Globus pallidus (tissue), 1 donor: Measurements from ENCODE around the gene ZNF518B.

ENCODE experiments used
- DNase-seq: peaks from one replicate; pipeline ENCODE4 v3.0.0-alpha.2; 2015; ENCODE audit warnings: low spot score

ZNF518B gene

GRCh38 chr4:10457255-10457801 lies at the start of gene ZNF518B:
Gene ZNF518B (minus strand): TSS chr4:10457426. CDS start chr4:10446328, 11,098 bp downstream.
- DNase-seq, result peak; percentile 22

GRCh38 chr4:10506077-10506476 lies 48.9 kb upstream of the ZNF518B start:
- no peak for DNase-seq

GRCh38 chr4:10504570-10505179 lies 47.4 kb upstream of the ZNF518B start:
- no peak for DNase-seq

DNA sequence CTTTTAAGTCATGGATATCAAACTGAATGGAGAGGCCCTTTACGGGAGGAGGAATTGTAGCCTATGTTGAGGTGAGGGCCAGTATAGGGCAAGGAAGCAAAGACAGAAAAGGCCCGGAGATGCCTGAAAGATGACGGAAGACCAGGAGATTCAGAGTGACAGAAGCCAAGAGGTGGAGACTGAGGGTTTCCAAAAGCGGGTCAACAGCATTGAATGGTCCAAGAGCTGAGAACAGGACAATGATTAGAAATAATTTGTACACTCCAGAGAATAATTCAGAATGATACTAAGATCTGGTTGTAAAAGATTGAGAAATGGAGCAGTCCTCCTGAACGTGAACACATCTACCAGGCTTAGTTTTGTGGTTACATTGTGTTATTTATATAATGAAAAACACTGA lies 45.5 kb upstream of the ZNF518B start:
- DNase-seq, result no peak

- no peak for DNase-seq
Measured at GRCh38 chr4:10500776-10501175, 43.5 kb upstream of the ZNF518B start.

DNA sequence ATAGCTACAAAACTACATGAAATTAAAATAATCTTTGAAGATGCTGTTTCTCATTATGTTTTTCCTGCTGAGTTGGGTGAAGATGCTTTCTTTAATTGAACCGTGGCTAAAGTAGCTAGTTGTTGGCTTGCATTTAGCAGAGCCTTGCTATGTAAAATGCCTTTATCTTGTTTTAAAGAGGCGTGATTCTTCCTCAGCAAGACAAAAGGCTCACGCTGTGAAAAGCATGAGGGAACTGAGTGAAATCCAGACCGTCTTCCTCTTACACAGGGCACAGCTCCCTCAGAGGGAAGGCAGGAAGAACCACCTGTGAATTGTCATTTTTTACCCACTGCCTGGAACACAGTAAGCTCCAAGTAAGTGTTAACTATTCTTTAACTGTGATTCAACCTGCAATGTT lies 39.0 kb upstream of the ZNF518B start:
- DNase-seq, result no peak

DNA sequence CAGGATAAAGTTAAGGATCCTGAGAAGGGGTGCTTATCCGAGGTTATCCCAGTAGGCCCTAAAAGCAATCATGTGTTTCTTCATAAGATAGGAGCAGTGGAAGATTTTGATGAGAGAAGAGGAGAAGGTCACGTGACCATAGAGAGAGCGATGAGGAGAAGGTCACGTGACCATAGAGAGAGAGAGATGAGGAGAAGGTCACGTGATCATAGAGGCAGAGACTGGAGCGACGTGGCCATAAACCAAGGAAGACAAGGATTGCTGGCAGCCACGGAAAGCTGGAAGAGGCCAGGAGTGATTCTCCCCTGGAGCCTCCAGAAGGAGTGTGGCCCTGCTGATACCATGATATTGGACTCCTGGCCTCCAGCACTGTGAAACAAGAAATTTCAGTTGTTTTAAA lies 38.4 kb upstream of the ZNF518B start:
- no peak for DNase-seq

- no peak for DNase-seq
Measured at GRCh38 chr4:10492464-10492863, 35.2 kb upstream of the ZNF518B start.

DNA sequence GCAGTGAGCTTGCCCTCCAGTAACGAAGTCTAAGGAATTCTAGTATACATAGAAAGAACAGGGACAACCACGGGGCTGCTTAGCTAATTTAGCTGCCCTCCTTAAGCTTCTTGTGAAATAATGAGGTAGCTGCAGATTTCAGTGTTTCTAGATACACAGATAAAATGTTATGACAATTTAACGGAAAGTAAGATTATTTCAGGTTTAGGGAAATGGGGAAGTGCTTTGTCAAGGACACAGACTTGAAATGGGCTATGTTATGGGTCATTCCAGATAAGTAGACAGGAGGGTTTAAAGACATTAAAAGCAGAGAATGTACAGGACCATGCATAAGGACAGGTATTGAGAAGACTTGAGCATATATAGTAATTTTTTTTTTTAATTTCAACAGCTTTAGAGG lies 34.2 kb upstream of the ZNF518B start:
- no peak for DNase-seq

- no peak for DNase-seq
Measured at GRCh38 chr4:10490996-10491395, 33.8 kb upstream of the ZNF518B start.

GRCh38 chr4:10482913-10483312 lies 25.7 kb upstream of the ZNF518B start:
- DNase-seq, result no peak

GRCh38 chr4:10480616-10481015 lies 23.4 kb upstream of the ZNF518B start:
- no peak for DNase-seq

DNA sequence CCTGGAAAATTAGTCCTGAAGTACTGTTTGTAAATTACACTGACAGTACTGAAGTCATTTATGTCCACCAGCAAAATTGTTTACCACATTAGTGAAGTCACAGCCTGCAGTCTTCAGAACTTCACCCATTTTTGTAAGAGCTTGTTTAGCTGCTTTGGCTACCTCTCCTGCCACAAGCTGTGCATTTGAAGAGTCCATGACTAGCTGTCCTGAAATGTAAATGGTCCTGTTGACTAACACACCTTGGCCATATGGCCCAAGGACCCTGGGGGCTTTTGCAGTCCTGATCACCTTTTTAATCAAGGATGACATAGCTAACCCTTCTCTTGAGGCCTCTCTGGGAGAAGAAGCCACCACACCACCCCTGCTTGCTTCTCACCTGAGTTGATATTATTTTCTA lies 21.4 kb upstream of the ZNF518B start:
- no peak for DNase-seq

DNA sequence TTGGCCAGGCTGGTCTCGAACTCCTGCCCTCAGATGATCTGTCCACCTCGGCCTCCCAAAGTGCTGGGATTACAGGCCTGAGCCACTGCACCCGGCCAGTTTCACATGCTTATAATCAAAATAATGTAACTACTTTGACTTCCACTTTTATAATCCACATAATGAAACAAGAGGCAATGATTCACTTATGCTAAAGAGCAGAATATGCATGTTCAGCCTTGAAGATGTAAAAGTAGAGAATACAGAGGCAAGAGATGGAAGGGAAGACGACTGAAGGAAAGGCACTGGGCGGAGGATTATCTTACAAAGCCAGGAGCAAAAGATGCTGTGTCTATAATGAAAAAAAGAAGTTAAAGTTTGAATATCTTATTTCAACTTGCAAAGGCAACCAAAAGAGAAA lies 13.3 kb upstream of the ZNF518B start:
- no peak for DNase-seq

DNA sequence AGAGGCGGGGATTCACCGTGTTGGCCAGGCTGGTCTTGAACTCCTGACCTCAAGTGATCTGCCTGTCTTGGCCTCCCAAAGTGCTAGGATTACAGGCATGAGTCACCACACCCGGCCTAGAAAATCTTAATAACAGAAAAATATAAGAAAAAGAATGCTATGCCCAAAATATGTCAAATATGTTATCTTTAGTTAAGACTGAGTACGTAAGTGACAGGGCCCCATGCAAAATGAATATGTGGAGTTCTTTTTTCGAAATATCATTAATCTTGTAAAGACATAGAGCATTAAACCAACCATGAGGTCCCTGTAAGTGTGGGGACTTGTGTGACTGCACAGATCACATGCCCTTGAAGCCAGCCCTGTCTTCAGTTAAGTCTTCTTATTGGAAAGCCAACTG lies 8.9 kb upstream of the ZNF518B start:
- no peak for DNase-seq

DNA sequence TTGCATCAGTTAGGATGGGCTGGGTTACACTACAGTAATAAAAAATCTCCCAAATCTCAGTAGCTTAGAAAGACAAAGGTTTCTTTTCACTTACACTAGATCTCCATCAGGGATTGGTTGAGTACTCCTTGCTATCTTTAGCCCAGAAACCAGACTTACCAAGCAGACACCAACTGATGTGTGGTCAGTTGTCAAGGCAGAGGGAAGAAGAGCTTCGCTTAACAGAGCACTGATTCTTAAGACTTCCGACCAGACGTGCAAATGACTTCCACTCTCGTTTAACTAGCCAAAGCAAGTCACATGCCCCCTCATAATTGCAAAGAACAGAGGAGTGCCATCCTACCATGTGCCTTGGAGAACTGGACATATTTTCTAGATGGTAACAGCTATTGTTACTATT lies 5.7 kb upstream of the ZNF518B start:
- DNase-seq, result no peak

- DNase-seq, result no peak
Measured at GRCh38 chr4:10461850-10462400, 4.7 kb upstream of the ZNF518B start.

DNA sequence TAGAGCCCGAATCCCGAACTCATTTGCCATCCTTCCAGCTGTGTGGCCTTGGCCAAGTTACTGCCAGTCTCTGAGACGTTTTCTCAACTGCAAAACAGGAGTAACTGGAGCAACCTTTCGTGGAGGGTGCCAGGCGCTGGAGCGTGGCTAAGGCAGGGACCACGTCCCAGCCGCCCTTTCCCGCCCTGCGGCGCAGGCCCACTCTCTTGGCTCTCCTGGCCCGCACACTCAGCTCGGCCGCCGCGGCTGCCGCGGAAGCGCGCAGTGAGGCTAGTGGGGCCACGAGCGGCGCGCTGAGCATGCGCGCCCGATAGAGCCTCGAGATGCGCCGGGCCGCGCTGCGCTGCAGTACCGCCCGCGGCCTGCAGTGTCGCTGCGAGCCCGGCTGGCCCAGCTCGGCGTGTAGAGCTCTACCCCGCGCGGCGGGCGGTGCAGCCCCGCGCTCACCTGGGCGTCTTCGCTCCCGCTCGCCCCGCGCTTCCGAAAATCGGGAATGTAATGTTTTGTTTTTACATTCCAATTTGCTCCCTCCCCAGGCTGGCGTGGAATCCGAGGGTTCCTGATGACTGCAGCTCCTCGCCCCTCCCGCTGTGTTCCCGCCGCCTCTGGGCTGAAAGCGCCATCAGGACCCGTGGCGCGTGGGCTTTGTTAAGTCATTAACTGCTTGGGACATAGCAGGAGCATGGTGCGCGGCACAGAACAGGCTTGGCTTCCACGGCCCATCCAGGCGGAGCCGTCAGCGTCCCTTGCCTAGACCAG lies 4.0 kb upstream of the ZNF518B start:
- peak; percentile 16 for DNase-seq

DNA sequence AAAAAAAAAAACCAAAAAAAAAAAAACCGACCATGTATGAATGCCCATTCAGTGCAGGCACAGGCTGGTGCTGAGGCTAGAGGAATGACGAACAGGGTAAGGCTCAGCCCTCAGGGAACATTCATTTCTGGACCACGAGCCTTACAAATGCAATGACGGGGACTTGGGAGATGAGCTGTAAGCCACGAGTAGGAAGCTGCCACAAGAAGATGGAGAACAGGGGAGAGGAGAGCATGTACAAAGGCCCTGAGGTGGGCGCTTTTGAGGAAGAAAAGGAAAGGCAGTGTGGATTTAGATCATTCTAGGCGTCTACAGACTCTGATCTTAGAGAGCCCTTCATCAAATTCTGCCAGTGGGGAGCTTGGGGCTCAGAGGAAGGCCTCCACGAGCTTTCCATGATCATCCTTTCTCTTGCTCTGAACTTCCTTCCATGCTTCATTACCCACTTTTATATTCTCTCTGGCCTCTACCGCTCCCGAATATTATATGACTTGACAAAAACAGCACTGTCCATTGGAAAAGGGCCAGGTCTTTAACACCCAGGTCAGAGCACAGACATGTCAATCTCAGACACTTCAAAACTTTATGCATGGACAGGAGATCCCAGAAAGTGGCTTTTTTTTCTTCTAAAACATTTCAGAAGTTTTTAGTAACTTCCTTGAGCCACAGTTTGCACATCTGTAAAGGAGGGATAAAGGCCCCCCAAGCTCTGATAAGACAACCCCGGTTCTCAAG lies 3.3 kb upstream of the ZNF518B start:
- no peak for DNase-seq

GRCh38 chr4:10459305-10459704 lies 2.1 kb upstream of the ZNF518B start:
- DNase-seq, result no peak

DNA sequence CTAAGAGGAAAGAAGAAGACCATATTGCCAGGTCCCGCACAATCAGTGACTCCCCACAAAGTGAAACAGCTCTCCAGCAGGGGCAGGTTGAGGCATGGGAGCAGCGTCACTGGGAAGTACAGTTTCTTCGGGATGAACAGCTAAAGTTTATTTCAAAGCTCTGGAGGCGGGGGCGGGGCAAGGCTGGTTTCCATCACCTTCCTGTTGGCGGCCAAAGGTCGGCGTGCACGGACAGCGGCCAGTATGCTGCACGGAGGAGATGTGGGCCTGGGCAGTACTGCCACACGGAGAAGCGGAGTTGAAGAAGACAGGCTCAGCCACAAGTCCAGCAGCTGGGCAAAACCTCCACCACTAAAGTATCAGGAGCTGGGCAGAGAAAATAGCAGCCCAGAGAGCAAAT lies 951 bp upstream of the ZNF518B start:
- no peak for DNase-seq

DNA sequence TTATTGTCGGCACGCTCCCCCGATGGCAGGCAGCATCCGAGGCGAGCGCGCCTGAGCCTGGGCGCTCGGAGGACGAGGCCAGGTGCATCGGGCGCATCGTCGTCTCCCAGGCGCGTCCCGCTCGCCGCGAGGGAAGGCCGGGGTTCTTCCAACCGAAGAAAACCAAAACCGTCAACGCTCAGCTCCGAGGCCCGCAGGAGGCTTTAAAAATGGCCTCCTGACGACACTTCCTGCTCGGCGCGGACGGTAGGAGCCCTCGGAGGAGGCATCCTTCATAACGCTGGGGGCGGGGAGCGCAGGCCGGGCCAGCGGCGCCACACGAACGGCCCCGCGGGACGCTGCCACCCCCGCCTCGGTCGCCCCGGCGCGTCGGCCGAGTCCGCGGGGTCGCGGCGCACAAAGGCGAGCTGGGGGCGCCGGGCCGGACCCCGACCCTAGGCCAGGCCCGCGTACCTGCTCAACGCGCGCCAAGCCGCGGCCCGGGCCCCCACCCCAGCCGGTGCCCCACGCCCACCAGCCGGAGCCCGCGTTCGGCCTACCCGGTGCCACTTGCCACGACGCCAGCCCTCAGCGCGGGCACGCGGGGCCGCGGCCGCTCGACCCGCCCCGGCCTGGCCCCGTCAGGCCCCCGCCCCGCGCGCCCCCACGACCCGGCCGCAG lies 501 bp downstream of the ZNF518B start:
- DNase-seq, result no peak
